SJSA1 (cell line): ENCODE results near the gene DPYD. TPM values are rescaled to one million over a fixed set of nuclear protein-coding genes. Genes with fewer than 3 reads are reported as not detected.

Source experiments
- DNase-seq, 2 experiments: peaks; one replicate each; pipeline ENCODE4 v3.0.0-alpha.2; 2015 to 2020; ENCODE audit warnings: low spot score in 2 of 2, low read depth in 1 of 2
- H3K27ac ChIP-seq: fragments of 250-450 bp; sonication (Bioruptor Pico); 2 replicates; pipeline ENCODE4 v1.5.1; 2020; ENCODE audit warnings: mild to moderate bottlenecking, moderate library complexity
- H3K27me3 ChIP-seq: fragments of 250-450 bp; sonication (Bioruptor Pico); replicated peaks from 2 replicates; pipeline ENCODE4 v1.5.1; 2020; ENCODE audit warnings: mild to moderate bottlenecking, moderate library complexity
- H3K36me3 ChIP-seq: fragments of 250-450 bp; sonication (Bioruptor Pico); 2 replicates; pipeline ENCODE4 v1.5.1; 2020; ENCODE audit warnings: mild to moderate bottlenecking
- H3K4me1 ChIP-seq: fragments of 250-450 bp; sonication (Bioruptor Pico); replicated peaks from 2 replicates; pipeline ENCODE4 v1.6.1; 2021; ENCODE audit warnings: mild to moderate bottlenecking
- H3K4me3 ChIP-seq: fragments of 250-450 bp; sonication (Bioruptor Pico); 2 replicates; pipeline ENCODE4 v1.5.1; 2020; ENCODE audit warnings: mild to moderate bottlenecking
- H3K9me3 ChIP-seq: fragments of 250-450 bp; sonication (Bioruptor Pico); replicated peaks from 2 replicates; pipeline ENCODE4 v1.5.1; 2020; ENCODE audit warnings: mild to moderate bottlenecking
- total RNA-seq: library from RNA; depleted of rRNA; stranded (reverse); fragments of >200 nt; shearing (Covaris generic); gene quantifications from 2 replicates; pipeline ENCODE4 v1.2.3, GENCODE V29; 2014

DPYD gene
- total RNA-seq, 1 experiment from 2014 or later = 31.4 TPM

DNA sequence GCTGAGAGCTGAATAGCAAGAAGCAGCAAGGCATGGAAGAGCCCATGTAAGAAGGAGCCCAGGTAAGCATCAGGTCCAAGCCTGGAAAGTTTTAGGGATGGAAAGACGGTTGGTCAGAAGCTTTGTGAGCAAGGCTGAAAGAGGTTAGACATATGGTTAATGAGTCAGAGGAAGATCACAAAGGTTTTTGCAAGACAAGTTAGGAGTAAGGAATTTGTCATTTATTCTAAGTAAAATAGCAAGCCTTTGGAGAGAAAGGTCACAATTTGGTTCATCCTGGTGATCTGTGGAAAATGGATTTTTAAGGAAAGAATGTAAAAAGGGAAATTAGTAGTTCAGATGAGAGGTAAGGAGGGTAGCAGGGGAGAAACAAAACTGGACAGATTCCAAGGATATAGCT is 106.7 kb downstream of the DPYD start:
- Histone ChIP-seq H3K36me3 (no peaks in the 10 kb centered on the region), H3K4me3 (no peak overlapping the region), H3K4me1 (peaks cover 9% of the 10 kb centered on the region), H3K27me3 (no peaks in the 10 kb centered on the region), H3K9me3 (no peaks in the 10 kb centered on the region), H3K27ac (no peak overlapping the region)
- DNase-seq = peak in 1 of 2 experiments; percentile 11

DNA sequence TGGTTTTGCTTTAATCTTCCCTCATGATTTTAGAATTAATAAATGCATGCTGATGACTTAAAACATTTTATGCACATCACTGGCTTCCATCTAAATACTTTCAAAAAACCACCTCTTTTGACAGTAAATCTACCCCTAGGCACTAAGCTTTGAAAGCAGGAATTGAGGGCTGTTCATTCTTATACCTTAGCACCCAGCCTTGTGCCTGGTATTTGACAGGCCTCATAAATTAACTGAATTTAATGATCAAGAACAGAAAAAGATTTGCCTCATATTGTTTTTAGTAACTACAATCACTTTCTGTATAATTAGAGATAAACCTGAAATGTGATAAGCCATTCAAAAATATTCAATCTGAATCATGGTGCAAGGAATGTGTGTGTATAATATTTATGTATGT is 108.8 kb downstream of the DPYD start:
- Histone ChIP-seq H3K27me3 (no peaks in the 10 kb centered on the region), H3K4me3 (no peak overlapping the region), H3K36me3 (no peaks in the 10 kb centered on the region), H3K4me1 (peaks cover 9% of the 10 kb centered on the region), H3K9me3 (no peaks in the 10 kb centered on the region), H3K27ac (no peak overlapping the region)
- DNase-seq = no peak

DNA sequence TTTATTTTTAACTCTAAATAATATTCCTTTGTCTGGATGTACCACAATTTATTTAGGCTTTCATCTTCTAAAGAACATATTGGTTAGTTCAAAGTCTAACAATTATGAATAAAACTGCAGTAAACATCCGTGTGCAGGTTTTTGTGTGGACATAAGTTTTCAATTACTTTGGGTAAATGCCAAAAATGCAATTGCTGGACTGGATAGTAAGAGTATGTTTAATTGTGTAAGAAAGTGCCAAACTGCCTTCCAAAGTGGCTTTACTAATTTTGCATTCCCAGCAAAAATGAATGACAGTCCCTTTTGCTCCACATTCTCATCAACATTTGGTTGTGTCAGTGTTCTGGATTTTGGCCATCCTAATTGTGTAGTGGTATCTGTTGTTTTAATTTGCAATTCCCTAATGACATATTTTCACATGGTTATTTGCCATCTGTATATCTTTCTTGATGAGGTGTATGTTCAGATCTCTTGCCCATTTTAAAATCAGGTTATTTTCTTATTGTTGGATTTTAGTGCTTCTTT is 113.8 kb downstream of the DPYD start:
- Histone ChIP-seq H3K36me3 (no peaks in the 10 kb centered on the region), H3K4me3 (no peak overlapping the region), H3K27me3 (no peaks in the 10 kb centered on the region), H3K9me3 (no peaks in the 10 kb centered on the region), H3K27ac (no peak overlapping the region), H3K4me1 (no peaks in the 10 kb centered on the region)
- no peak for DNase-seq

DNA sequence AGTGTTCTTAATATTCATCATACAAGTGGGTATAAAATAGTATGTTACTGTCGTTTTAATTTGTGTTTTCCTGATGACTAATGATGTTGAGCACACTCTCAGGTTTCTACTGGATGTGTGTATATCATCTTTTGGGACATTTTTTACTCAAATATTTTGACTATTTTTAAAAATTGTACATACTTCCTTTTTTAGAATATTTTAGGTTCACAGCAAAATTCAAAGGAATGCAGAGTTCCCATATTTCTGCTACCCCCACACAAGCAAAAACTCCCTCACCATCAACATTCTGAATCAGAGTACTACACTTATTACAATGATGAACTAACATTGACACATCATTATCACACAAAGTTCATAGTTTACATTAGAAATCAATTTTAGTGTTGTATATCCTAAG is 114.5 kb downstream of the DPYD start:
- Histone ChIP-seq H3K27ac (no peak overlapping the region), H3K4me1 (no peaks in the 10 kb centered on the region), H3K4me3 (no peak overlapping the region), H3K9me3 (no peaks in the 10 kb centered on the region), H3K27me3 (no peaks in the 10 kb centered on the region), H3K36me3 (no peaks in the 10 kb centered on the region)
- DNase-seq = no peak

DNA sequence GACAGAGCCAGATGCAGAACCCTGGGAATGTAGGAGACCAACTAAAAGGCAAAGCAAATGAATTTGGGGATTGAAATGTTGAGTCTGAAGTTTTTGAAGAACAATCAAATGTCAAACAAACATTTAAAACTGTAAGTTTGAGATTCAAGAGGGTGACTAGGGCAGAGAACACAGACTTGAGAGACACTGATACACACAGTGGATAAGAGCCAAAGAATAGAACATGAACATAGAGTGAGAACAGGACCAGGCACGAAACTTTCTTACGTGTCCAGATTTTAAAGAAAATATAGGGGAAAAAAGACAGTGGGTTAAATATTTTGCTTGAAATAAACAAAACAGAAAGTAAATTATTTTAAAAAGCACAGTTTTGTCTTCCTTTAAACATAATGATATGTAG is 115.7 kb downstream of the DPYD start:
- Histone ChIP-seq H3K9me3 (no peaks in the 10 kb centered on the region), H3K27me3 (no peaks in the 10 kb centered on the region), H3K27ac (no peak overlapping the region), H3K4me3 (no peak overlapping the region), H3K36me3 (no peaks in the 10 kb centered on the region), H3K4me1 (no peaks in the 10 kb centered on the region)
- DNase-seq = no peak

DNA sequence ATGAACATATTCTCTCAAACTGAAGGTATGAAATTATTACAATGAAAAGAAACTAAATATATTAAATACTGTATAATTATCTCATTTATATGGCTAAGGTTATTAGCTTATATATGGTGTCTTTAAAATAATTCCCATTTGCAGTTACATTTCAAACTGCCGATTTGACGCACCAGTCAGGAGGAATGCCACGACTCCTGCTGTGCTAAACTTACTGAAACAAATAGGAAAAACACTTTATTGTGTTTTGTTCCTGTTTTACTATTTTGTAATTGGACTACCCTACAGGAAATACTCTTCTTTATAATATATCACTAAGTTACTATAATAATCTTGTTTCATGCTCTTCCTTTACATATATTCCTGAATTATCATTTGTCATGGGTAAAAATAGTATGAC is 117.8 kb downstream of the DPYD start:
- H3K36me3 ChIP-seq = no peaks in the 10 kb centered on the region
- H3K4me3 ChIP-seq = no peak overlapping the region
- H3K4me1 ChIP-seq = no peaks in the 10 kb centered on the region
- H3K9me3 ChIP-seq = no peaks in the 10 kb centered on the region
- DNase-seq = no peak
- H3K27ac ChIP-seq = no peak overlapping the region
- no peaks in the 10 kb centered on the region for H3K27me3 ChIP-seq

DNA sequence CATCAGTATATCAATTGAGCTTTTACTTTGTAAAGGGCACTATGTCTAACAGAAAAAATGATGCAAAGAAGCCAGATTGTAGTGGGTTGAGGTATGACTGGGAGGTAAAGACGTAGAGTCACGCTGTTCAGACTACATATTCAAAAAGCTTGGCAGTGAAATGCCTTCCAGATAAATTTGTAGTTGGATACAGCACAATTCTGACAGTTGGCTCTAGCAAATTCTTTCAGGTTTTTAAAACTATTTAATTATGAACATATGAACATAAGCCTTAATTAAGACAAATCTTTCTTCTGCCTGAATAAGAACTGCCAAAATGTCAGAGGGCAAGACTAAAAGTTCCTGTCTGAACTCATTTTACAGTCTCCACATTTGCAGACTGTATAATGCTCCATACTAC is 118.8 kb downstream of the DPYD start:
- no peaks in the 10 kb centered on the region for H3K9me3 ChIP-seq
- H3K4me1 ChIP-seq = no peaks in the 10 kb centered on the region
- H3K36me3 ChIP-seq = no peaks in the 10 kb centered on the region
- no peak overlapping the region for H3K4me3 ChIP-seq
- no peak for DNase-seq
- H3K27me3 ChIP-seq = no peaks in the 10 kb centered on the region
- no peak overlapping the region for H3K27ac ChIP-seq

DNA sequence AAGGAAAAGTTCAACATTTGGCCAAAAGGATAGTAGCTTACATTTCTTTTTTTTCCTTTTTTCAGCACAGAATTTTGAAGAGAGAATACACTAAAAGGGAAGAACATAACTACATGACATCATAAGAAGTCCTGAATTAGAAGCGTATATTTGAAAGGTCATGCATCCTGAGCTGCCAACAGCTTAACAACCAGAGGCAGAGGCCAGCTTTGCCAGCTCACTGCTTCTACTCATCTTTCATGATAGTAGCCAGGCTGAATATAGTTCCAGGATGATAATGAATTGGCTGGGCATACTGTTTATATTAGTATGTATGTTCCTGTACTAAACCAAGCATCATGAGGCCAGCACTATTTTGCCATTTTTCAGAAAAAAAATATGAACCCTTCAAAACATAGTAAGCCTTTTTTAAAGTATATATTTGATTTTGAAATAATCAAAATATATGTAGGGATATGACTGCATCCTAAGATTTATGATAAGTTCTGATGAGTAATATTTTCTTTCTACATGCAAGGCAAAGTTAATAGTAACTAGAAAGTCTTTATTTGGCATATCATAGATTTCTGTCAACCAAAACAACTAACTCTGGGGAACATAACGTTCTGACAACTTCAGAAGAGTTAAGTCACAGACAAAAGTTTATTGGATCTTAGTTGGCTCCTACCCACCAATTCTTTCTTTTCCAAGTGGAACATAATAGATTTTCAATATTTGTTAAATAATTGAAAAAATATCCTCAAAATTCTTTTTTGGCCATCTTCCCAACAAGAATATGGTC is 123.2 kb downstream of the DPYD start:
- H3K9me3 ChIP-seq = no peaks in the 10 kb centered on the region
- no peak for DNase-seq
- no peak overlapping the region for H3K27ac ChIP-seq
- H3K4me3 ChIP-seq = no peak overlapping the region
- H3K4me1 ChIP-seq = no peaks in the 10 kb centered on the region
- no peaks in the 10 kb centered on the region for H3K27me3 ChIP-seq
- H3K36me3 ChIP-seq = no peaks in the 10 kb centered on the region

DNA sequence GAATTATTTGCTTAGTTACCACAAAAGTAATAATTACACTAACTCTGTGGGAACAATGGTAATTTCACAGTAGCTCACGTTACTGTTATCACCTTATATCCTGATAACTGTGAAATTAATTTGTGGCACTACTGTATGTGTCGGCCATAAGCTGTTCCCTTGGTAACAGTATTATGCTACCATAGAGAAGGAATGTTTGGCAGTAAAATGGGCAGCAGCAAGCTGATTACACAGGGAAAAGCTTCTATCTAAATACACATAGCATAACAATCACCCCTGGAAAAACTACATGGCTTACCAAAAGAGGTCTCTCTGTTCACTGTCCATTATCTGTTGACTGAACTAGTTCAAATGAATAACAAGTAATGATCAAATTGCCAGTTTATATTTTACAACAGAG is 124.1 kb downstream of the DPYD start:
- no peak overlapping the region for H3K4me3 ChIP-seq
- no peak for DNase-seq
- no peaks in the 10 kb centered on the region for H3K9me3 ChIP-seq
- no peaks in the 10 kb centered on the region for H3K36me3 ChIP-seq
- no peaks in the 10 kb centered on the region for H3K4me1 ChIP-seq
- H3K27ac ChIP-seq = no peak overlapping the region
- H3K27me3 ChIP-seq = no peaks in the 10 kb centered on the region

DNA sequence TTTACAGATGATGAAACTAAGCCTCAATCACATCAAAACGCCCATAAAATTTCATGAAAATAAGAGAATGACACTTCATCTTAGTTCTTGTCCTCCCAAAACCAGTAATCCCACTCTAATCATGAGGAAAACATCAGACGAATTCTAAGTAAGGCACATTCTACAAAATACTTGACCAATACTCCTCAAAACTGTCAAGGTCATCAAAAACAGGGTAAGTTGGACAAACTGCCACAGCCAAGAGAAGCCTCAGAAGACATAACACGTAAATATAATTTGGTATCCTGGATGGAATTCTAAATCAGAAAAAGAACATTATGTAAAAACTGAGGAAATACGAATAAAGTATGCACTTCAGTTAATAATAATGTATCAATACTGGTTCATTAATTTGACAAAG is 128.2 kb downstream of the DPYD start:
- H3K4me1 ChIP-seq = no peaks in the 10 kb centered on the region
- no peaks in the 10 kb centered on the region for H3K36me3 ChIP-seq

DNA sequence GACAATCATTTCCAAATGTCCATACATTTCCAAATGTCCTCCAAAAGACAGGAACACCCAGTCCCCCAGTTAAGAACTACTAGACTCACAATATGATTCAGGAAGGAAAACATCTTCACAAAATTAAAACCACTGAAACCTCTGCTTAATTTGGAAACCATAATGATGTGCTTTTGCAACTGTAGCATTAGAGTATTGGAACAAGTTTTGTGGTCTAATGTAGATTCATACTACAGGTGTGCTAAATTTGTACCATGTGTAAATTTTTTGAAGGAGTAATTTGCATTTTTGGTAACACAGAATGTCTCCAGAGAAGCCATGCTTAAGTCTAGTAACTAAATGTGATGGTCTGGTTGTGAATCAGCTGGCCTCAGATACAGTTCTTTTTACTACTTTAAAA is 129.6 kb downstream of the DPYD start:
- no peak overlapping the region for H3K4me3 ChIP-seq
- no peaks in the 10 kb centered on the region for H3K4me1 ChIP-seq
- no peak overlapping the region for H3K27ac ChIP-seq
- DNase-seq = no peak
- H3K36me3 ChIP-seq = no peaks in the 10 kb centered on the region
- no peaks in the 10 kb centered on the region for H3K9me3 ChIP-seq
- no peaks in the 10 kb centered on the region for H3K27me3 ChIP-seq

More for the DNA sequence above, 128.2 kb downstream of the DPYD start:
- Histone ChIP-seq H3K4me3 (no peak overlapping the region), H3K9me3 (no peaks in the 10 kb centered on the region), H3K27ac (no peak overlapping the region), H3K27me3 (no peaks in the 10 kb centered on the region)
- no peak for DNase-seq

DNA sequence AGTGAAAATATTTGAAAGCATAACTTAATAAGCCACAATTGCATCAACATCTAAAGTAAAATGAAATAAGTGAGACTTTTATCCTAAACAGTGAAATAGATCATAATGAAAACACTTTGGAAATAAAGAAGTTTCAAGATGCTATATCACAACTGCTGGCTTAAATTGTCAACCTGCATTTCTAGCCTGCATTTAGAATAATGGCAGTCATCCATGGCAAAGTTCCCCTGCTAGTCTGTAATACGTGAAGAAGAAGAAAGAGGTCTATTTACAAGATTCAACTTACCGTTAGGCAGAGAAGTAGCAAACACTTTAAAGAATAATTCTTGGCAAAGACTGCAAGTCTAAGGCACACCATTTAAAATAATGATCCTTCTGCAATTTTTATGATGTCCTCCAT is 133.6 kb downstream of the DPYD start:
- Histone ChIP-seq H3K27ac (no peak overlapping the region), H3K4me1 (no peaks in the 10 kb centered on the region), H3K9me3 (no peaks in the 10 kb centered on the region), H3K36me3 (no peaks in the 10 kb centered on the region), H3K27me3 (no peaks in the 10 kb centered on the region), H3K4me3 (no peak overlapping the region)
- no peak for DNase-seq

DNA sequence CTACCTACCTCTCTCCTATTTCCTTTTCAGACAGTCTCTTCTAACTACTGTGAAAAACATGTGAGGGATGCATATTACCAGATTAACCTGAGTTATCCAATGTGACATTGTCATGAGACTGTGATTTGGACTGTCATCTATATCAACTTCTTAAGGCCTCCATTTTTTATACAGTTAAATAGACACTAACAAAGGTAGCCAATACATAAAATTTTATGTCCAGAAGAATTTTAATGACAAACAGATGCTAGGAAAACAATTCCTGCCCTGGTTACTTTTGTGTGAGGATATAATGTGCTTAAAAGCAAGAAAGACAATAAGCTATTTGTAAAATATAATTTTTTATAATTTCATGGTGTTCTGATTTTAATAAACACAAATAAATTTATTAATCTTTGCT is 136.2 kb downstream of the DPYD start:
- H3K4me1 ChIP-seq = no peaks in the 10 kb centered on the region
- H3K27me3 ChIP-seq = no peaks in the 10 kb centered on the region
- H3K36me3 ChIP-seq = no peaks in the 10 kb centered on the region
- no peak overlapping the region for H3K4me3 ChIP-seq
- no peak overlapping the region for H3K27ac ChIP-seq
- DNase-seq = no peak
- H3K9me3 ChIP-seq = no peaks in the 10 kb centered on the region

DNA sequence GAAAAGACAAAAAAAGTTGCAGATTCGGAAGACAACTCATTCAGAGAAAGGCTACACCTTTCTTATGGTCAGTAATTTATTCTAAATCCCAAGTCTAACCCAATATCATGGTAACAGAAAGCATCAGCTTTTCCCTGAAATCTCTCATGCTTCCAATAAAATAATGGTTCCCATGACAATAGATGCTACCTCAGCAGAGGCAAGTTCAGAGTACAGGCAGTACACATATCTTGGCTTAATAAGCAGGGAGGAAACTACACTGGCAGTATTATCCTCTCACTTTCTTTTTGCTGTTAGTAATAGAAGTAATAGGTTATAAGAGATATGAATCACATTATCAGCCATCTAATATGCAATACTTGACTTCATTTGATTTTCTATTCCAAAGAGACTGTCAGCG is 137.1 kb downstream of the DPYD start:
- DNase-seq = no peak
- Histone ChIP-seq H3K36me3 (no peaks in the 10 kb centered on the region), H3K27me3 (no peaks in the 10 kb centered on the region), H3K9me3 (no peaks in the 10 kb centered on the region), H3K27ac (no peak overlapping the region), H3K4me3 (no peak overlapping the region), H3K4me1 (no peaks in the 10 kb centered on the region)
